ENCODE measurements around the gene PRG2.

Gene PRG2

DNA sequence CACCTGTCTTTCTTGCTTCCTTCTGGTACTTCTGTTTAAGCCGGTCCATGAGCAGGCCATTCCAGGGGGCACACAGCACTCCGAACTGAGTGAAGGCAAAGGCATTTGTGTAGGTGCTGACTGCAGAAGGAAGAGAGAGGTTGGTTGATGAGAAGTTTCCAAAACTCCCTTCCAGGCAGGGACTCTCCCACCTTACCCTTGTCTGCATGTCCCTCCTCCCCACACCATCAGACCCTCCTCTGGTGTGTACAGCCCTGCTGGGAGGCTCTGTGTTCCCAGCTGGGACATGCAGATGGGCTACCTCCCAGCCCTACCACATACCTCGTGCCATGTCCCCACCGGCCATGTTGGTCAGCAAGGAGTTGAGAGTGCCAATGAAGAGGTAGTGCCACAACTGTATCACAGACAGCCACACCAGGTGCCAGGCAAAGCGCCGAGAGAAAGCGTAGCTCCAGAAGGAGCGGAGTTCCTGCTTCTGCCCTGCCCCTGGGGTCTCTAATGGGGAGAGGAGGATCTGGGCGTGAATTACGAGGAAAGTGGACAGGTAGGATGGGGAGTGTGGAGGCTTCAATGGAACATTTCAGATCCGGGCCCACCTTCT, 24.3 kb upstream of the PRG2 start:
- Histone ChIP-seq H3K9me3 (replicated peaks in 1 of 11) (peaks cover 7 to 41% (median 19%) of the 10 kb centered on the region in 11 experiments; a peak in 18 of 22 replicates), H3K4me2 (peak overlapping the region in 1 of 11 experiments; percentile 10; a peak in 1 of 22 replicates), H3K4me3 (no peak overlapping the region), H3K27ac (no peak overlapping the region; a peak in 1 of 22 replicates), H4K20me1 (peaks cover 45 to 98% (median 85%) of the 10 kb centered on the region in 11 experiments; a peak in 21 of 22 replicates), H3K4me1 (peaks cover 10 to 80% (median 22%) of the 10 kb centered on the region in 10 experiments), H3K9ac (no peak overlapping the region), H3K27me3 (no peaks in the 10 kb centered on the region), H3K36me3 (peaks cover 99 to 100% (median 100%) of the 10 kb centered on the region in 11 experiments)
- TF ChIP-seq Cebpa-rat (IDR thresholded peaks at IDR 0.05): no peak

DNA sequence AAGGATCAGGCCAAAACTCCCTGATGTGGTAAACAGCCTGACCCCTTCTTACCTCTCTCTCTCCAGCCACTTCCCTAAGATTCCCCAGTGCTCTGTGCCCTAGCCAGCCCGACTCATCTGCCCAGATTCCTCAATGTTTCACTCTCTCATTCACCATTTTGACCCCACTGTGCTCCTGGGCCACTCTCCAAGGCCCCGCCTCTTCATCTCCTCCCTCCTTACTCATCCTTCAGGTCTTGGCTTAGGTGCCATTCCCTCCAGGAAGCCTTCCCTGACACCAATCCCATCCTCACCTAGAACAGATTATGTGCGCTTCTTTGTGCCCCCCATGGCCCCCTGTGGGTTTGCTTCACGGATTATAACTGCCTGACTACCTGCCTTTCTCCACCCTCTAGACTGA, 23.2 kb upstream of the PRG2 start:
- peaks cover 7 to 41% (median 19%) of the 10 kb centered on the region in 11 experiments; a peak in 18 of 22 replicates for H3K9me3 ChIP-seq (replicated peaks in 1 of 11)
- H3K4me1 ChIP-seq: peaks cover 20 to 82% (median 31%) of the 10 kb centered on the region in 10 experiments
- peaks cover 99 to 100% (median 100%) of the 10 kb centered on the region in 11 experiments for H3K36me3 ChIP-seq
- TF ChIP-seq Cebpa-rat (IDR thresholded peaks at IDR 0.05): no peak
- H3K9ac ChIP-seq: no peak overlapping the region
- H4K20me1 ChIP-seq: peaks cover 50 to 98% (median 85%) of the 10 kb centered on the region in 11 experiments; a peak in 21 of 22 replicates
- H3K4me2 ChIP-seq: no peak overlapping the region; a peak in 1 of 22 replicates
- H3K27me3 ChIP-seq: no peaks in the 10 kb centered on the region
- H3K27ac ChIP-seq: no peak overlapping the region
- H3K4me3 ChIP-seq: no peak overlapping the region

DNA sequence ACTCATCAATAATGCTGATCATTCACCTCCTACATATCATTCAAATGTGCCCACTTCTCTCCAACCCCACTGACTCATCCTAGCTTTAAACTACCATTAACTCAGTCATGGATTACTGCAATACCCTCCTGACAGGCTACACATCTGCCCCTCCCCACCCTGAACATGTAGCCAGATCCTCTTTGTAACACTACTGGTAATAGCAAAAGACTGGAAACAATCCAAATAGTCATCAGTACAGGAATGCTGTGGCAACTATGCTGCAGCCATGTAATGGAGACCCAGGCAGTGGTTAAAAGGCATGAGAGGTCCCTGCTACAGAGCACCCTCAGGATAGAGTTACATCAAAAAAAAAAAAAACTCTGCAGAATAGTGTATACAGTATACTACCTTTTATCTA, 19.8 kb upstream of the PRG2 start:
- Histone ChIP-seq H3K27me3 (no peaks in the 10 kb centered on the region), H3K36me3 (peaks cover 85 to 99% (median 92%) of the 10 kb centered on the region in 11 experiments), H3K4me1 (peaks cover 52 to 86% (median 55%) of the 10 kb centered on the region in 10 experiments), H4K20me1 (peaks cover 23 to 86% (median 70%) of the 10 kb centered on the region in 11 experiments; a peak in 21 of 22 replicates), H3K9me3 (replicated peaks in 1 of 11) (peaks cover 7 to 41% (median 19%) of the 10 kb centered on the region in 11 experiments; a peak in 18 of 22 replicates), H3K27ac (peak overlapping the region in 3 of 11 experiments; percentile 52 to 86 (median 82); a peak in 4 of 22 replicates), H3K4me3 (no peak overlapping the region), H3K4me2 (peak overlapping the region; percentile 31 to 86 (median 79); a peak in 17 of 22 replicates), H3K9ac (no peak overlapping the region)
- TF ChIP-seq Cebpa-rat (IDR thresholded peaks at IDR 0.05): no peak

DNA sequence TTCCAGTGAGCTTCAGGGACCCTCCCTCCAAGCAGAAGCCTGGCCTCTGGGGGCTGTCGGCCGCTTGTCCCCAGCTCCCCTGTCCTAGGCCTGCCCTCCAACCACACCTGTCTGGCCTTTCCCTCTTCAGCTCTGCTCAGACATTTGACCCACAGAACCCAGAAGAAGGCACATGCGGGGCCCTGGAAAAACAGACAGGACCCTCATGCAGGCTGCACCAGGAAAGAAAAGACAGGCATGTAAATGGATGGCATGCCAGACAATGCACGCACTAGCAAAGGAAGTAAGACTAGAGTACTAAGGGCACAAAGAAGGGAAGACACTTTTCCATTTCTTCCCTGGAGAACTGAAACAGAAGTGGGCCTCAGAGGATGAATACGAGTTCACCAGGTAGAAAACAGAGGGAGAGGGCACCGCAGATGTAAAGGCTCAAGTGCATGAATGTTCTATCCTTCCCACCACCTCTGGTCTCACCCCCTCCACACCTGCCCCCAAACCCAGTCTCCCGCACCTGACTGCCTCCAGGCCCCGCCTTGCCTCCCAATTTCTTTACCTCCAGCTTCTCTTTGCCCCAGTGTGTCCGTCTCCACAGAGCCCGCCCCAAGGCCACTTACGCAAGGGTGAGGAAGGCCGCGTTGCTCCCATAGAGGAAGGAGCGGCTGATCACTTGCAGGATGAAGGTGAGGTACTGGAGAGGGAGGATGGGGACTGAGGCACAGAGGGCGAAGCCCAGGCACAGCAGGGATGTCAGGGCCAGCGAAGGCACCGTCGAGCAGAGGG, 19.1 kb upstream of the PRG2 start:
- Histone ChIP-seq H3K27ac (peak overlapping the region in 8 of 11 experiments; percentile 21 to 86 (median 76); a peak in 15 of 22 replicates), H3K4me2 (peak overlapping the region; percentile 31 to 86 (median 79)), H4K20me1 (peaks cover 17 to 78% (median 62%) of the 10 kb centered on the region in 11 experiments; a peak in 21 of 22 replicates), H3K4me3 (no peak overlapping the region; a peak in 1 of 20 replicates), H3K27me3 (no peaks in the 10 kb centered on the region), H3K4me1 (peaks cover 52 to 89% (median 62%) of the 10 kb centered on the region in 10 experiments), H3K9ac (peak overlapping the region in 6 of 11 experiments; percentile 13 to 48 (median 31); a peak in 7 of 22 replicates), H3K36me3 (peaks cover 85 to 99% (median 92%) of the 10 kb centered on the region in 11 experiments), H3K9me3 (replicated peaks in 1 of 11) (peaks cover 7 to 36% (median 19%) of the 10 kb centered on the region in 11 experiments; a peak in 18 of 22 replicates)
- no peak for TF ChIP-seq Cebpa-rat (IDR thresholded peaks at IDR 0.05)

DNA sequence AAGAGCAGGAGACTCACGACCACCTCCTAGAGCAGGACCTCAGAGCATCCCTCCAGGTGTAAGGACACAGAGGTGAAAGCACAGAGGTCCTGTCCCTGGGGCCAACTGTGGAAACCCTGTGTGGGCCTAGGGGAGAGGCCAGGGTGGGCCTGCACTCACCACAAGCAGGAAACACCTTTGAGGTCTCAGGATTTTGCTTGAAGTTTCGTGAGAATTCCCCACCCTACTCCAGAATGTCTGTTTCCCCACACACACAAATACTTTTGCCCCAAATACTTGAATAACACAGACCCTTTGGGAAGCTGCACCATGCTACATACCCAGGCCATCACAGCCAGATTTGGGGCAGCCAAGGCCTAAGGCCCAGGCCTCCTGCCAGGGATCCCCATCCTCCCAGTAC, 18.3 kb upstream of the PRG2 start:
- peaks cover 82 to 99% (median 92%) of the 10 kb centered on the region in 11 experiments for H3K36me3 ChIP-seq

DNA sequence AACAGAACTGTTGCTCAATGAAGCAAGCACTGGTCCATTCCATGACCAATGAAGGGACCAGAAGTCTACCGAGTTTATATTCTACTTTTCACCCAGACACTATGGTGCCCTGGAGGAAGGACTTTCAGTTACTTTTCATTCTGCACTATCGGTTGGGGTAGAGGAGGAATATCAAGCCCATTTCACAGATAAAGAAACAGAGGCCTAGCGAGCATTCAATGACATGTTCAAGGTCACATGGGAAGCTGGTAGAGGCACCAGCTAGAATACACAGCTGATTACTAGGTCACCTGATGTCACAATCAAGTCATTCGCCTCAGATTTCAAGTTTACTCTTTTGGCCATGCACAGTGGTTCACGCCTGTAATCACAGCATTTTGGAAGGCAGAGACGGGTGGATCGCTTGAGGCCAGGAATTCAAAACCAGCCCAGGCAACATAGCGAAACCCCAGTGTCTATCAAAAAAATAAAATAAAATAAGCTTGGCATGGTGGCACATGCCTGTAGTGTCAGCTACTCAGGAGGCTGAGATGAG, 17.6 kb upstream of the PRG2 start:
- Histone ChIP-seq H3K4me3 (no peak overlapping the region), H4K20me1 (peaks cover 17 to 63% (median 47%) of the 10 kb centered on the region in 11 experiments; a peak in 21 of 22 replicates), H3K4me1 (peaks cover 52 to 86% (median 72%) of the 10 kb centered on the region in 10 experiments), H3K4me2 (peak overlapping the region; percentile 61 to 88 (median 82); a peak in 21 of 22 replicates), H3K9me3 (replicated peaks in 1 of 11) (peaks cover 9 to 27% (median 19%) of the 10 kb centered on the region in 11 experiments; a peak in 20 of 22 replicates), H3K27ac (peak overlapping the region in 7 of 11 experiments; percentile 52 to 86 (median 78); a peak in 11 of 22 replicates), H3K27me3 (no peaks in the 10 kb centered on the region), H3K36me3 (peaks cover 74 to 97% (median 87%) of the 10 kb centered on the region in 11 experiments), H3K9ac (peak overlapping the region in 6 of 11 experiments; percentile 27 to 74 (median 62); a peak in 6 of 22 replicates)
- no peak for TF ChIP-seq Cebpa-rat (IDR thresholded peaks at IDR 0.05)

More for the DNA sequence above, 18.3 kb upstream of the PRG2 start:
- Histone ChIP-seq H3K4me3 (no peak overlapping the region), H3K9me3 (replicated peaks in 1 of 11) (peaks cover 9 to 34% (median 19%) of the 10 kb centered on the region in 11 experiments; a peak in 20 of 22 replicates), H4K20me1 (peaks cover 17 to 71% (median 55%) of the 10 kb centered on the region in 11 experiments; a peak in 21 of 22 replicates), H3K4me1 (peaks cover 52 to 90% (median 69%) of the 10 kb centered on the region in 10 experiments), H3K27me3 (no peaks in the 10 kb centered on the region), H3K4me2 (peak overlapping the region in 10 of 11 experiments; percentile 37 to 86 (median 80); a peak in 20 of 22 replicates), H3K27ac (peak overlapping the region in 8 of 11 experiments; percentile 21 to 86 (median 76); a peak in 15 of 22 replicates), H3K9ac (peak overlapping the region in 6 of 11 experiments; percentile 13 to 48 (median 31); a peak in 5 of 22 replicates)
- TF ChIP-seq Cebpa-rat (IDR thresholded peaks at IDR 0.05): no peak

DNA sequence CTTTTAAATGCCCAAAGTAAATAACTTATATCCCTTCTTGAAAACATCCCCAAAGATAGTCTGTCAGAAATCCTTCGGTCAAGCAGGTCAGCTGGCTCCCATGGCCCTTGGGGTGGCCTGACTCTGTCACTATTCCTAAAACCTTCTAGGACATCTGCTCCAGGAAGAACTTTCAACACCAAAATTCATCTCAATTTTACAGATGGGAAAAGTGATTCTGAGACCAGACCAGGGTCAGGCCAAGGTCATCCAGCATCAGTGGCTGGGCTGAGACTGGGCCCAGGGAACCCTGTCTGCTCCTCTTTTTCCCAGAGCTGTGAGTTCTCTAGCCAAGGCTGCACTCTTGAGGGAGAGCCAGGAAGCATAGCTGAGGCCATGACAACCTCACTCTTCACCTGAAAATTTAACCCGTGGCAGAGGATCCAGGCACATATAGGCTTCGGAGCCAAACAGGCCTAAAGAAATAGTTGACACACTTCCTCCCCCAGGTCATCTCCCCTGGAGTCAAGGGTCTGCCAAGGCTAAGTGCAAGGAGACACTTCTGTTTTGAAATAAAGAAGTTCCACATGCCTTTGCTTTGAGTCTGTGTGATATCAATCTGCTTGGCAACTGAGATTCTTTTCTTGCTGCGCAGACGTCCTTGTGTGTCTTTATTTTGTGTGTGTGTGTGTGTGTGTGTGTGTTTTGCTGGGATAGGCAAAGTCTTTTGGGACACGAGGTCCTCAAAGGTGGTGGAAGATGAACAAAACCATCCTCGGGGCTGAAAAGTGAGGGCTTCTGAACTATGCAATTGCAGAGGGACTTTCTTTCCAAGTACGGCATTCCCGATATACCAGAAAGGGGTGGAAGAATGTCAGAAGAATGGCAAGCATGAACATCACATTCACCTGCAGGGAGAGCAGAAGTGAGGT, 16.8 kb upstream of the PRG2 start:
- peaks cover 52 to 86% (median 72%) of the 10 kb centered on the region in 10 experiments for H3K4me1 ChIP-seq
- peaks cover 9 to 21% (median 13%) of the 10 kb centered on the region in 11 experiments; a peak in 20 of 22 replicates for H3K9me3 ChIP-seq (replicated peaks in 1 of 11)
- no peak for TF ChIP-seq Cebpa-rat (IDR thresholded peaks at IDR 0.05)
- peak overlapping the region in 6 of 10 experiments; percentile 10 to 39 (median 24); a peak in 8 of 20 replicates for H3K4me3 ChIP-seq
- peak overlapping the region; percentile 61 to 88 (median 82) for H3K4me2 ChIP-seq
- peaks cover 17 to 56% (median 42%) of the 10 kb centered on the region in 11 experiments; a peak in 21 of 22 replicates for H4K20me1 ChIP-seq
- H3K9ac ChIP-seq: peak overlapping the region; percentile 5 to 74 (median 56); a peak in 19 of 22 replicates
- H3K27me3 ChIP-seq: no peaks in the 10 kb centered on the region
- H3K36me3 ChIP-seq: peaks cover 67 to 97% (median 80%) of the 10 kb centered on the region in 11 experiments
- peak overlapping the region; percentile 29 to 86 (median 69); a peak in 21 of 22 replicates for H3K27ac ChIP-seq

Data from BLaER1 treated with 17β-estradiol and CSF1 and Interleukin-3, amounts not matched to agents 10 nM and 100 nM (cell line).